Esophagus mucosa (tissue), 1 donor: ENCODE measurements around the gene ZNF326. TPM values are rescaled to one million over a fixed set of nuclear protein-coding genes. Genes with fewer than 3 reads are reported as not detected.

ENCODE experiments used
- ATAC-seq: fragments of 200-7000 bp; cut with Tn5 transposase; one replicate; pipeline ENCODE4 v1.9.1; 2020
- total RNA-seq: library from RNA; stranded (reverse); gene quantifications from one replicate; pipeline ENCODE4 v1.2.4, GENCODE V29; 2023
- donor health status: DM: yes; HTN: yes; CAD: no.

ZNF326 gene
- total RNA-seq, 1 donor from 2014 or later: 14.7 TPM

DNA sequence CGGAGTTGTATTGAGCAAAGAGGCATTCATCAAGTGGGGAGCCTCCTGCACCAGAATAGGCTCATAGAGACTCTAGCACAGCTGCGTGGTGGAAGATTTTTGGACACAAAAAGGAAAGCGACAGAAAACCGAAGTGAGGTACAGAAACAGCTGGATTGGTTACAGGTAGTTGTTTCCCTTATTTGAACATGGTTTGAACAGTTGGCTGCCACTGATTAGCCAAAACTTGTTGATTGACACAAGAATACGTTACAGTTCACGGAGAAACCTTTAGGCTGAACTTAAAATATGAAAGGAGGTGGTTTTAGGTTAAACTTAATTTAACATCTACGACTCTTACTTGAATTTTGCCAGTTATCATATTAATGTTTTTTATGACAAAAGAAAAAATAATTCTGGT lies 89.1 kb downstream of the ZNF326 start:
- no peak for ATAC-seq

Other genes starting within 250 kb of the ZNF326 start
- gene LRRC8D, start 174.1 kb upstream of the ZNF326 start, total RNA-seq: 15.1 TPM